Spleen (tissue), 13 donors: ENCODE results near the gene TFDP3. TPM values are rescaled to one million over a fixed set of nuclear protein-coding genes. Genes with fewer than 3 reads are reported as not detected.

ENCODE experiments used
- DNase-seq: peaks from one replicate; pipeline ENCODE4 v3.0.0-alpha.2; 2020
- H3K27ac ChIP-seq, 8 donors: fragments of 200-600 bp; sonication (generic) in 7 of 8; 1 replicate in 4 of 8; 2 replicates in 4 of 8; pipeline versions ENCODE4 v1.5.0 to v1.8.0; 2016 to 2021; ENCODE audit warnings: inconsistent platforms in 4 of 8, mild to moderate bottlenecking in 4 of 8, moderate library complexity in 1 of 8
- H3K27me3 ChIP-seq, 7 donors: fragments of 200-600 bp; sonication (generic) in 6 of 7; replicated peaks in 1 of 7; 1 replicate in 4 of 7; 2 replicates in 3 of 7; pipeline versions ENCODE4 v1.5.0 to v1.8.0; 2016 to 2021; ENCODE audit warnings: inconsistent platforms in 3 of 7, mild to moderate bottlenecking in 1 of 7
- H3K36me3 ChIP-seq, 6 donors: fragments of 200-600 bp; sonication (generic) in 5 of 6; 1 replicate in 4 of 6; 2 replicates in 2 of 6; pipeline versions ENCODE4 v1.5.0 to v1.8.0; 2016 to 2021; ENCODE audit warnings: inconsistent platforms in 2 of 6
- H3K4me1 ChIP-seq, 6 donors: fragments of 200-600 bp; sonication (generic) in 5 of 6; 1 replicate in 3 of 6; 2 replicates in 3 of 6; pipeline versions ENCODE4 v1.5.0 to v1.8.0; 2016 to 2021; ENCODE audit warnings: inconsistent platforms in 3 of 6
- H3K4me3 ChIP-seq, 8 donors: fragments of 200-600 bp; sonication (generic) in 7 of 8; 1 replicate in 4 of 8; 2 replicates in 4 of 8; pipeline versions ENCODE4 v1.5.0 to v1.8.0; 2016 to 2021; ENCODE audit warnings: inconsistent platforms in 4 of 8, mild to moderate bottlenecking in 4 of 8, moderate library complexity in 2 of 8
- H3K9me3 ChIP-seq, 8 donors: fragments of 200-600 bp; sonication (generic) in 7 of 8; 1 replicate in 4 of 8; 2 replicates in 4 of 8; pipeline versions ENCODE4 v1.5.0 to v1.8.0; 2016 to 2021; ENCODE audit warnings: inconsistent platforms in 4 of 8
- CTCF ChIP-seq, 11 experiments: fragments of 200-600 bp in 7 of 11; fragments of 450-650 bp in 4 of 11; sonication (generic) in 4 of 11; IDR thresholded peaks in 8 of 11; conservative IDR thresholded peaks in 3 of 11; 1 replicate in 7 of 11; 2 replicates in 4 of 11; pipeline versions ENCODE4 v1.4.0 to v1.8.0; 2016 to 2021; ENCODE audit warnings: antibody characterized with exemption in 11 of 11, inconsistent platforms in 4 of 11, mild to moderate bottlenecking in 1 of 11
- POLR2A ChIP-seq, 3 donors: fragments of 450-650 bp; IDR thresholded peaks; one replicate each; pipeline ENCODE4 v1.5.1; 2017; ENCODE audit warnings: antibody characterized with exemption in 3 of 3, mild to moderate bottlenecking in 1 of 3
- POLR2AphosphoS5 ChIP-seq, 3 donors: sonication (generic); formaldehyde crosslinking; IDR thresholded peaks; one replicate each; pipeline ENCODE4 v1.5.1; 2017; ENCODE audit warnings: antibody characterized with exemption in 3 of 3
- WGBS, 5 donors: extraction: QIAGEN DNeasy Blood & Tissue Kit in 3 of 5; methylation state at CpG; one replicate each; pipeline versions ENCODE4 v1.1.5 to v1.1.7; 2013 to 2018; 5-methylcytosine and 5-hydroxymethylcytosine counted together
- intact Hi-C: fragments of 100-400 bp; cut with DNase I; formaldehyde crosslinking; loops from one replicate; pipeline ENCODE4 v1.15.0; 2023; ENCODE audit warnings: low total_unique reads
- long read RNA-seq, 2 donors: transcript quantifications; one replicate each; lab custom pipeline, GENCODE V29; 2026
- polyA plus RNA-seq, 3 donors: library from polyadenylated mRNA; stranded (reverse); fragments of 200-250 nt; gene quantifications; one replicate each; pipeline ENCODE4 v1.2.1, GENCODE V29; 2013
- total RNA-seq, 7 donors: library from RNA; depleted of rRNA in 3 of 7; stranded (reverse); fragments of >200 nt in 3 of 7; fragmentation: NEBNext Ultra II Directional in 4 of 7; extraction: Animal tissue kit (Norgen Biotek cat#: 25700) in 4 of 7; gene quantifications; one replicate each; pipeline versions ENCODE4 v1.1.0 to v1.2.1, GENCODE V29; 2016 to 2021
- donor health status: healthy with polysubstance abuse.
- donor health status: DM: no; HTN: no; CAD: no; lungs with moderate emphysema.
- donor health status: DM: no; HTN: no; CAD: no.
- donor health status: Bipolar disorder and iron deficiency.
- donor health status: healthy.
- donor health status: DM: no; HTN: no; CAD: no.
- donor health status: DM: yes; HTN: yes; CAD: no.

Gene TFDP3
- total RNA-seq (not detected), polyA plus RNA-seq (not detected)
- long read RNA-seq, donor 1 = 0 reads
- long read RNA-seq, donor 2 = 0 reads

- Histone ChIP-seq H3K4me3 (no peak within 1 kb of the TSS), H3K27ac (no peak within 1 kb of the TSS), H3K4me1 (no peaks in the 10 kb centered on the region), H3K9me3 (no peaks in the 10 kb centered on the region), H3K36me3 (no peaks in the 10 kb centered on the region), H3K27me3 (peaks cover 0 to 9% (median 0%) of the 10 kb centered on the region in 7 donors)
- no peak for DNase-seq
- WGBS, 5 donors = 88 to 98% (median 95%) methylated on average over 39 to 40 of the region's 40 CpGs
- TF ChIP-seq POLR2AphosphoS5 (IDR thresholded peaks at IDR 0.05) (no peak), POLR2A (IDR thresholded peaks at IDR 0.05) (no peak), CTCF (IDR thresholded peaks at IDR 0.05 in 8 of 11, conservative IDR thresholded peaks at IDR 0.05 in 3 of 11) (no peak)
- intact Hi-C loops = no loop called here
Measured at GRCh38 chrX:133218329-133218728, at the start of gene TFDP3. Gene TFDP3, minus strand, starts transcription at chrX:133218354. Its CDS starts 95 bp downstream, at chrX:133218259.

- Histone ChIP-seq H3K9me3 (no peaks in the 10 kb centered on the region), H3K4me3 (no peak overlapping the region), H3K4me1 (no peaks in the 10 kb centered on the region), H3K27ac (no peak overlapping the region), H3K27me3 (no peaks in the 10 kb centered on the region), H3K36me3 (no peaks in the 10 kb centered on the region)
- 80 to 93% (median 83%) methylated on average over 2 of the region's 2 CpGs for WGBS, 5 donors
- no peak for DNase-seq
- TF ChIP-seq CTCF (IDR thresholded peaks at IDR 0.05 in 8 of 11, conservative IDR thresholded peaks at IDR 0.05 in 3 of 11) (no peak), POLR2A (IDR thresholded peaks at IDR 0.05) (no peak), POLR2AphosphoS5 (IDR thresholded peaks at IDR 0.05) (no peak)
- intact Hi-C loops = no loop called here
Measured at GRCh38 chrX:133267621-133268020, 49.5 kb upstream of the TFDP3 start.

- Histone ChIP-seq H3K27ac (no peak overlapping the region), H3K9me3 (no peaks in the 10 kb centered on the region), H3K36me3 (no peaks in the 10 kb centered on the region), H3K4me3 (no peak overlapping the region), H3K27me3 (no peaks in the 10 kb centered on the region), H3K4me1 (no peaks in the 10 kb centered on the region)
- intact Hi-C loops = no loop called here
- TF ChIP-seq CTCF (IDR thresholded peaks at IDR 0.05 in 8 of 11, conservative IDR thresholded peaks at IDR 0.05 in 3 of 11) (no peak), POLR2AphosphoS5 (IDR thresholded peaks at IDR 0.05) (no peak), POLR2A (IDR thresholded peaks at IDR 0.05) (no peak)
- WGBS, 5 donors = 28 to 50% (median 30%) methylated on average over 13 of the region's 13 CpGs
- DNase-seq = no peak
Measured at GRCh38 chrX:133265331-133265730, 47.2 kb upstream of the TFDP3 start.

GRCh38 chrX:133258481-133258880 lies 40.3 kb upstream of the TFDP3 start:
- no peak overlapping the region for H3K27ac ChIP-seq
- no peak for DNase-seq
- TF ChIP-seq POLR2AphosphoS5 (IDR thresholded peaks at IDR 0.05) (no peak), POLR2A (IDR thresholded peaks at IDR 0.05) (no peak), CTCF (IDR thresholded peaks at IDR 0.05 in 8 of 11, conservative IDR thresholded peaks at IDR 0.05 in 3 of 11) (no peak)
- H3K27me3 ChIP-seq = no peaks in the 10 kb centered on the region
- no peaks in the 10 kb centered on the region for H3K4me1 ChIP-seq
- intact Hi-C loops = no loop called here
- no peaks in the 10 kb centered on the region for H3K36me3 ChIP-seq
- H3K9me3 ChIP-seq = no peaks in the 10 kb centered on the region
- no peak overlapping the region for H3K4me3 ChIP-seq
